ENCODE data around the gene DENR. TPM values are rescaled to one million over a fixed set of nuclear protein-coding genes. Genes with fewer than 3 reads are reported as not detected.
"Not testable (repeated sequence)": the region's sequence is repeated elsewhere in the genome, so short reads cannot be mapped to it uniquely, and the experiment has no call there.

Gene DENR
- total and polyA plus RNA-seq, 7 donors, result 26.4 to 44.9 (median 31.9) TPM

- no peaks in the 10 kb centered on the region for H3K4me1 ChIP-seq
- no peaks in the 10 kb centered on the region for H3K27me3 ChIP-seq
- H3K9me3 ChIP-seq, result no peaks in the 10 kb centered on the region
- TF ChIP-seq CTCF (IDR thresholded peaks at IDR 0.05) (no peak), EP300 (IDR thresholded peaks at IDR 0.05) (no peak), POLR2A (IDR thresholded peaks at IDR 0.05) (no peak), POLR2AphosphoS5 (IDR thresholded peaks at IDR 0.05) (no peak)
- H3K27ac ChIP-seq, result no peak overlapping the region
- 86% methylated on average over 7 of the region's 7 CpGs for WGBS, 2 donors
- intact Hi-C loops (cut with DNase I), result no loop called here
- DNase-seq, result no peak
- H3K36me3 ChIP-seq, result no peaks in the 10 kb centered on the region
- no peak overlapping the region for H3K4me3 ChIP-seq
Measured at GRCh38 chr12:122803937-122804336, 51.3 kb downstream of the DENR start.

- DNase-seq; intact Hi-C loops (cut with DNase I); H3K4me1 ChIP-seq; H3K9me3 ChIP-seq; H3K36me3 ChIP-seq; H3K27ac ChIP-seq; H3K27me3 ChIP-seq; H3K4me3 ChIP-seq: not testable (repeated sequence)
- WGBS, 2 donors, result 95% methylated on average over 9 of the region's 9 CpGs
Measured at GRCh38 chr12:122804957-122805356, 52.3 kb downstream of the DENR start.

GRCh38 chr12:122807651-122808050 lies 55.0 kb downstream of the DENR start:
- H3K36me3 ChIP-seq, result no peaks in the 10 kb centered on the region
- no peaks in the 10 kb centered on the region for H3K4me1 ChIP-seq
- no peaks in the 10 kb centered on the region for H3K9me3 ChIP-seq
- WGBS, 2 donors, result 96 to 99% methylated on average over 1 of the region's 1 CpG
- no peak for DNase-seq
- intact Hi-C loops (cut with DNase I), result no loop called here
- no peak overlapping the region for H3K27ac ChIP-seq
- H3K27me3 ChIP-seq, result no peaks in the 10 kb centered on the region
- no peak overlapping the region for H3K4me3 ChIP-seq
- TF ChIP-seq POLR2A (IDR thresholded peaks at IDR 0.05) (no peak), CTCF (IDR thresholded peaks at IDR 0.05) (no peak), EP300 (IDR thresholded peaks at IDR 0.05) (no peak), POLR2AphosphoS5 (IDR thresholded peaks at IDR 0.05) (no peak)

GRCh38 chr12:122811777-122812176 lies 59.2 kb downstream of the DENR start:
- DNase-seq, result no peak
- no peaks in the 10 kb centered on the region for H3K36me3 ChIP-seq
- H3K27me3 ChIP-seq, result no peaks in the 10 kb centered on the region
- no peaks in the 10 kb centered on the region for H3K9me3 ChIP-seq
- H3K4me1 ChIP-seq, result no peaks in the 10 kb centered on the region
- no peak overlapping the region for H3K27ac ChIP-seq
- no peak overlapping the region for H3K4me3 ChIP-seq
- intact Hi-C loops (cut with DNase I), result no loop called here
- WGBS, 2 donors, result 60 to 75% methylated on average over 3 of the region's 3 CpGs
- TF ChIP-seq POLR2A (IDR thresholded peaks at IDR 0.05) (no peak), CTCF (IDR thresholded peaks at IDR 0.05) (no peak), EP300 (IDR thresholded peaks at IDR 0.05) (no peak), POLR2AphosphoS5 (IDR thresholded peaks at IDR 0.05) (no peak)

GRCh38 chr12:122813310-122813713 lies 60.7 kb downstream of the DENR start:
- DNase-seq, result no peak
- 59 to 81% methylated on average over 10 of the region's 10 CpGs for WGBS, 2 donors
- H3K9me3 ChIP-seq, result no peaks in the 10 kb centered on the region
- H3K36me3 ChIP-seq, result no peaks in the 10 kb centered on the region
- no peak overlapping the region for H3K27ac ChIP-seq
- no peak overlapping the region for H3K4me3 ChIP-seq
- no peaks in the 10 kb centered on the region for H3K4me1 ChIP-seq
- intact Hi-C loops (cut with DNase I), result no loop called here
- no peak for TF ChIP-seq POLR2AphosphoS5 (IDR thresholded peaks at IDR 0.05)
- no peak for TF ChIP-seq EP300 (IDR thresholded peaks at IDR 0.05)
- no peaks in the 10 kb centered on the region for H3K27me3 ChIP-seq

GRCh38 chr12:122819209-122819785 lies 66.7 kb downstream of the DENR start:
- Histone ChIP-seq H3K36me3 (no peaks in the 10 kb centered on the region), H3K27me3 (no peaks in the 10 kb centered on the region), H3K4me1 (no peaks in the 10 kb centered on the region), H3K9me3 (no peaks in the 10 kb centered on the region), H3K27ac (no peak overlapping the region), H3K4me3 (no peak overlapping the region)
- intact Hi-C loops (cut with DNase I), result no loop called here
- 42 to 59% methylated on average over 10 of the region's 10 CpGs for WGBS, 2 donors
- TF ChIP-seq POLR2AphosphoS5 (IDR thresholded peaks at IDR 0.05), result no peak
- TF ChIP-seq CTCF (IDR thresholded peaks at IDR 0.05), result no peak
- no peak for TF ChIP-seq POLR2A (IDR thresholded peaks at IDR 0.05)
- no peak for TF ChIP-seq EP300 (IDR thresholded peaks at IDR 0.05)
- no peak for DNase-seq

Measured in sigmoid colon (tissue), 7 donors.